GM23338 (cell line): ENCODE measurements around the gene NAB2.

Experiments used
- CREB1 ChIP-seq: fragments of 250-450 bp; sonication (Bioruptor Pico); IDR thresholded peaks from 2 replicates; pipeline ENCODE4 v1.5.0; 2020; ENCODE audit warnings: low read depth, mild to moderate bottlenecking, moderate library complexity
- EZH2 ChIP-seq: fragments of 200-600 bp; sonication (generic); IDR thresholded peaks from one replicate; pipeline ENCODE4 v1.8.0; 2017; ENCODE audit warnings: antibody characterized with exemption, mild to moderate bottlenecking, low read depth; ENCODE audit not compliant: unreplicated experiment
- EZH2phosphoT487 ChIP-seq: fragments of 200-600 bp; sonication (generic); IDR thresholded peaks from one replicate; pipeline ENCODE4 v1.8.1; 2018; ENCODE audit warnings: antibody characterized with exemption; ENCODE audit not compliant: unreplicated experiment
- JUNB ChIP-seq: IDR thresholded peaks from one replicate; pipeline ENCODE4 v1.6.1; 2016; ENCODE audit warnings: antibody characterized with exemption; ENCODE audit not compliant: unreplicated experiment
- POLR2AphosphoS5 ChIP-seq: IDR thresholded peaks from 2 replicates; pipeline ENCODE4 v1.6.1; 2016; ENCODE audit warnings: antibody characterized with exemption, low read depth
- TF ChIP-seq, protein P1 (sequence below), 2 experiments: fragments of 200-600 bp in 1 of 2; sonication (generic) in 1 of 2; conservative IDR thresholded peaks; 2 replicates each; pipeline versions ENCODE4 v1.5.1 to v1.6.1; 2016 to 2017; ENCODE audit warnings: antibody characterized with exemption in 2 of 2, low read depth in 2 of 2, mild to moderate bottlenecking in 2 of 2, moderate library complexity in 1 of 2

DNA sequence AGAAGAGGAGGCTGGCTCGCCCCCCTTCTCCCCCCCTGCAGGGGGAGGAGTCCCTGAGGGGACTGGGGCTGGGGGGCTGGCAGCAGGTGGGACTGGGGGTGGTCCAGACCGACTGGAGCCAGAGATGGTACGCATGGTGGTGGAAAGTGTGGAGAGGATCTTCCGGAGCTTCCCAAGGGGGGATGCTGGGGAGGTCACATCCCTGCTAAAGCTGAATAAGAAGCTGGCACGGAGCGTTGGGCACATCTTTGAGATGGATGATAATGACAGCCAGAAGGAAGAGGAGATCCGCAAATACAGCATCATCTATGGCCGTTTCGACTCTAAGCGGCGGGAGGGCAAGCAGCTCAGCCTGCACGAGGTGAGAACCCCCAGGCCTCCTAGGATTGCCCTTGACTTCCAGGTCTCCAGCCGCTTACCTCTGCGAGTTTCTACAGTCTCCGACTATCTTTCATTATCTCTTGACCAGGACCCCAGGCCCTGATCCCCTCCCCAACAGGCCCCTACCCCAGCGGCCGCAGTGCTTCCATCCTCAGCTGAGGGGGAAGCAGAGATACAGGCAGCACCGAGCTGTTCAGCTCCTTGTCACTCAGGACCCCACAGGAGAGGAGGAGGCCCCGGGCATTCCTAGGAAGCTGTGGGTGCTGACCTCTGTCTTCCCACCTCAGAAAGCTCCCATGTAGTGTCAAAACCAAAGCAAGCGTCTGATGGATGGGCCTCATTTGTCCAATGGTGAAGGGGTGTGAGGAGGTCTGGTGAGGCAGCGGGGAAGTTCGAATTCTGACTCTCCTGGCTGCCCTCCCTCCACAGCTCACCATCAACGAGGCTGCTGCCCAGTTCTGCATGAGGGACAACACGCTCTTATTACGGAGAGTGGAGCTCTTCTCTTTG is 3.0 kb downstream of the NAB2 start:
- TF ChIP-seq CREB1 (CRISPR knock-in tag) (no peak), JUNB (no peak), EZH2phosphoT487 (no peak), POLR2AphosphoS5 (no peak), EZH2 (no peak)
- TF ChIP-seq, protein P1, sequence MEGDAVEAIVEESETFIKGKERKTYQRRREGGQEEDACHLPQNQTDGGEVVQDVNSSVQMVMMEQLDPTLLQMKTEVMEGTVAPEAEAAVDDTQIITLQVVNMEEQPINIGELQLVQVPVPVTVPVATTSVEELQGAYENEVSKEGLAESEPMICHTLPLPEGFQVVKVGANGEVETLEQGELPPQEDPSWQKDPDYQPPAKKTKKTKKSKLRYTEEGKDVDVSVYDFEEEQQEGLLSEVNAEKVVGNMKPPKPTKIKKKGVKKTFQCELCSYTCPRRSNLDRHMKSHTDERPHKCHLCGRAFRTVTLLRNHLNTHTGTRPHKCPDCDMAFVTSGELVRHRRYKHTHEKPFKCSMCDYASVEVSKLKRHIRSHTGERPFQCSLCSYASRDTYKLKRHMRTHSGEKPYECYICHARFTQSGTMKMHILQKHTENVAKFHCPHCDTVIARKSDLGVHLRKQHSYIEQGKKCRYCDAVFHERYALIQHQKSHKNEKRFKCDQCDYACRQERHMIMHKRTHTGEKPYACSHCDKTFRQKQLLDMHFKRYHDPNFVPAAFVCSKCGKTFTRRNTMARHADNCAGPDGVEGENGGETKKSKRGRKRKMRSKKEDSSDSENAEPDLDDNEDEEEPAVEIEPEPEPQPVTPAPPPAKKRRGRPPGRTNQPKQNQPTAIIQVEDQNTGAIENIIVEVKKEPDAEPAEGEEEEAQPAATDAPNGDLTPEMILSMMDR (conservative IDR thresholded peaks at IDR 0.05; ENCODE audit: low read depth in 2 of 2): no peak
